Activated CD8-positive, alpha-beta memory T cell treated with anti-CD3 and anti-CD28 coated beads, Interleukin-2, amount 50 U/mL, for 48 hours (primary cell): ENCODE measurements around the gene EGFL8.
"Not testable (repeated sequence)": the region's sequence is repeated elsewhere in the genome, so short reads cannot be mapped to it uniquely, and the experiment has no call there.

Experiments
- DNase-seq: peaks from one replicate; pipeline ENCODE4 v3.0.0-alpha.2; 2020

The EGFL8 gene

GRCh38 chr6:32198345-32198696 is 33.9 kb downstream of the EGFL8 start:
- no peak for DNase-seq

DNA sequence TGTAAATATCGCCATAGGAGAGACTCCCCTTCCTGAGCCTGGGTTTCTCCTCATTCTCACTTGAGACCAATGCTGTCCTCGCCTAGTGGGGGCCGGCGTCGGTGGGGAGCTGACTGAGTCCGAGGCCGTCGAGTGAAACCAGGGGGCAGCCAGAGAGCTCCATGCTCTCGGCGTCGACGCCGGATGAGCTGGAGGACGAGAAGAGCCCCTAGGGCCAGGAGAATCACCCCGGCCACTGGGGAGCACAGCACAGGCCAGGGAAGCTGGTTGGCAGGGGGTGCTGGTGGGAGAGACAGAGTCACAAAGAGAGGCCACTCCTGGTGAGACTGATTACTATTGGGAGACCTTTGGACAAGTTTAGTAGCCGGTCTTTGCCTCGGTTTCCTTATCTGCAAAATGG is 34.5 kb downstream of the EGFL8 start:
- no peak for DNase-seq

DNA sequence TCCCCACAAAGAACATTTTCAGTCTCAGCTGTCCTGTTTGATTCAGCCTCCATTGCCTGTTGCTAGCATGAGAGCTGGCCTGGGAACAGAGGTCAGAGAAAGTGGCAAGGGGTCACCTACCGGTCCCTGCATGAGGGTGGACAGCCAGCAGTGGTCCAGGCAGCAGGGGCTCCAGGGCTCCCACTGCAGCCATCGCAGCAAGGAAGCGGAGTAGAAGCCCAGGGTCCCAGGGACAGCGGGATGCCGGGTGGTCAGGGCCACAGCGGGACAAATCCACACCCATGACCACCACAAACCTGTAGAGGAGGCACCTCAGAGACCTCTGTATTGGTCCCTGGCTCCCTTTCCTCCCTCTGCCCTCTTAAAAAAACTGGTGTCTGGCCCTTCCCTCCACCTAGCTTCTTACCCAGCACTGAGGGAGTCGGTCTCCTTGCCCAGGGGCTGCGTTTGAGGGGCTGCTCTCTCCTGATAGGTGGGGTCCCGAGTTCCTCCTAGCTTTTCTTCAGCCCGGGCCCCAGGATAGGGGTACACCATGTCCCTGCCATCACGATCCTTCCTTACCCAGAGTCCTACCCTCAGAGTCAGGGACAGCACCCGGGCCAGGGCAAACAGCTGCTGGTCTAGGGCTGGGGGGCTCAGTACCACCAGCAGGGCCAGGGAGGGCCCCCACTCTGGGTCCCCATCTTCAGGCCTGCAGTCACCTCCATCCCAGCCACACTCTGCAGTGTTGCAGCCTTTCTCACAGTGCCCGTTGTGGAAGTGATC is 36.5 kb downstream of the EGFL8 start:
- DNase-seq = no peak

DNA sequence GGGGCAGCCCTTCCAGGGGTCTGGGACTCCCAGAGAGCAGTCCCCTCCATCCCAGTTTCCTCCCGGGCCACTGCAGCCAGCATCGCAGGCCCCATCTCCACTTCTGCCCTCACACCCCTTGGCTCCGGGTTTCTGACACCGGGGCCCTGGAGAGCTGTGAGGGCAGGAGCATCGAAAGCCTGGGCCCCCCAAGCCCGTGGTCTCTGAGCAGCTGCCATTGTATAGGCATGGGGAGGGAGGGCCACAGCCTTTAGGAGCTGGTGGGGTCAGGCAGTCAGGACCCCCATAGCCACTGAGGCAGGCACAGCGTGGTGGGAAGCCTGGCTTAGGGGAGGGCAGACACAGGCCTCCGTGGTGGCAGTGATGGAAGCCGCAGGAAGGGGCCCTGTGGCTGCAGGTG is 37.8 kb downstream of the EGFL8 start:
- no peak for DNase-seq

DNA sequence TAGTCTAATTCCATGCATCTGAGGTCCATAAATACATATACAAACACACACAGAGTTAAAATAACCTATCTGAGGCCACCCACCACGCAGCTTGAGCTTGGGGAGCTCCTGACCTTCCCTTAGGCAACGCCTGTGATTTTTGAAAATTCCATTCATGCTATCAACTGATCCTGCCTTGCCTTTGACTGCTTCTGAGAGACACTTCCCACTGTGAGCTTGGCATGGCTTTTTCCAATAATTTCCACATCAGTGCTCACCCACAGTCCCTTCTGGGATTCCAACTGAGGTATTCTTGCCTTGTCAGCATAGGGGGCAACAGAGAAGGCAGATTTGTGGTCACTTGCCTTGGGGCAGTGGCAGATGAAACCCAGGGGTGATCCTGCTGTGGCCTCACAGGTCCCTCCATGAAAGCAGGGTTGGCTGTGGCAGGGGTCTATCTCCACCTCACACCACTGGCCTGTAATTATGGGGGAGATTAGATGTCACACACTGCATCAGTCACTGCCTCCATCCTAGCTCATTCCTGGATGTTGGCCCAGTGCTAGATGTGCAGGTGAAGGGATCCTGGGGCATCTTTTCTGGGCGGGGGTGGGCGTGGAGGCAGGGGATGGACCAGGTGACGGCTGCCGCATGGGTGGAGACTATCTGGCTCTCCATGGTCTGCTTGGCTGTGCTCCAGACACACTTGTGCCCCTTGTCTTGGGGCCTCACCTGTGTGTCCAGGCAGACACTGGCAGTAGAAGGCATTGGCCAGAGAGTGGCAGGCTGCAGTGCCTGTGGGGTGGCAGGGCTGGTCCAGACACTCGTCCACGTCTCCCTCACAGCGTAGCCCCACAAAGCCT is 39.3 kb downstream of the EGFL8 start:
- no peak for DNase-seq

DNA sequence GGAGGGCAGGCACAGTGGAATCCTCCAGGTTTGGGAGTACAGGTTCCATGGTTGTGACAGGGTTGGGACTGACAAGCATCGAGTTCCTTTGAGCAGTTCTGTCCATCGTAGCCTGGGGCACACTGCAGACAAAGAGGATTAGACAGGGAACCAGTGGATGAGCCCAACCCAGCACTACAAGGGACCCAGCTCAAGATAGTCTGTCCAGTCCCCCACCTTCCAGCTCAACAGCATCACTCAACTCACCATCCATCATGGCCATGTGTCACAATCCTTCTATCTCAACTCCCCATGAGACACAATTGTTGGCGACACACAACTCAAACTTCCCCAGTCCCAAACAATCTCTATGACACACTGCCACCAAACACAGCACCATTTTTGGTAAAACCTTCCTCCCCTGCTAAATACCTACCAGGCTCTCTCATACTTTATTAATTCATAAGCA is 39.9 kb downstream of the EGFL8 start:
- no peak for DNase-seq

DNA sequence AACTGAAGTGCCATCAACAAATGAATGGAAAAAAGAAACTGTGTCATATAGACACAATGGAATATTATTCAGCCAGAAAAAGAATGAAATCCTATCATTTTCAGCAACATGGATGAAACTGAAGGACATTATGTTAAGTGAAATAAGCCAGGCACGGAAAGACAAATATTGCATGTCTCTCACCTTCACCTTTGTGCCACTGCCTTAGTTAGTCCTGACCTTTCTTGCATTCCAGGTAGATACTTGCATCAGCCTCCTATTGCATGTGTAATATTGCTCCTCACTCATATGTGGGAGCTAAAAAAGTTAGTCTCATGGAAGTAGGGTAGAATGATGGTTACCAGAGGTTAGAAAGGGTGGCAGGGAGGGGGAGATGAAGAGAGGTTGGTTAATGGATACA is 44.6 kb downstream of the EGFL8 start:
- DNase-seq = no peak

DNA sequence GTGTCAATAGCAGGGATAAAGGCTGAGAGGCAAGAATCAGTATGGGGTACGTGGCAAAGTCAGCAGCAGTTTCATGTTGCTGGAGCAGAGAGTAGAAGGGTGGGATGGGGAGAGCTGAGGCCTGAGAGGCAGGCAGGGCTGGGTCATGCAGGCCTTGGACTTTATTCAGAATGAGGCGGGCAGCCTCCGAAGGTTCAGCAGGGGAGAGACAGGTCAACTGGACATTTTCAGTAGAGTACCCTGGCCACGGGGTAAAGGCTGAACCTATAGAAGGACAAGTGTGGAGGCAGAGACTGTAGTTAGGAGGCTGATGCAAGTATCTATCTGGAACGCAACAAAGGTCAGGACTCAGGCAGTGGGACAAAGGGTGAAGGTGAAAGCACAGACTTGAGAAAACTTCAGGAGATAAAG is 45.8 kb downstream of the EGFL8 start:
- DNase-seq = no peak

DNA sequence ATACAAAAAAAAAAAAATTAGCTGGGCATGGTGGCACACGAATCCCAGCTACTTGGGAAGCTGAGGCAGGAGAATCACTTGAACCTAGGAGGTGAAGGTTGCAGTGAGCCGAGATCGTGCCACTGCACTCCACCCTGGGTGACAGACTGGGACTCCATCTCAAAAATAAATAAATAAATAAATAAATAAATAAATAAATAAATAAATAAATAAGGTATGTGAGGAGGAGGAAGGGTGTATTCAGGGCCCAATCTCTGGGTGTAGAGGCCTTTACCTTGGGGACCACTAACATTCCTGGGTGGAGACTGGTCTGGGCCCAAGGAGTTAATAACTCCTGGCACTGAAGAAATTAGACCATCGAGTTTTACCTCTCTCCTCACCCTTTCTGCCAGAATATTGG is 47.0 kb downstream of the EGFL8 start:
- DNase-seq = not testable (repeated sequence)

DNA sequence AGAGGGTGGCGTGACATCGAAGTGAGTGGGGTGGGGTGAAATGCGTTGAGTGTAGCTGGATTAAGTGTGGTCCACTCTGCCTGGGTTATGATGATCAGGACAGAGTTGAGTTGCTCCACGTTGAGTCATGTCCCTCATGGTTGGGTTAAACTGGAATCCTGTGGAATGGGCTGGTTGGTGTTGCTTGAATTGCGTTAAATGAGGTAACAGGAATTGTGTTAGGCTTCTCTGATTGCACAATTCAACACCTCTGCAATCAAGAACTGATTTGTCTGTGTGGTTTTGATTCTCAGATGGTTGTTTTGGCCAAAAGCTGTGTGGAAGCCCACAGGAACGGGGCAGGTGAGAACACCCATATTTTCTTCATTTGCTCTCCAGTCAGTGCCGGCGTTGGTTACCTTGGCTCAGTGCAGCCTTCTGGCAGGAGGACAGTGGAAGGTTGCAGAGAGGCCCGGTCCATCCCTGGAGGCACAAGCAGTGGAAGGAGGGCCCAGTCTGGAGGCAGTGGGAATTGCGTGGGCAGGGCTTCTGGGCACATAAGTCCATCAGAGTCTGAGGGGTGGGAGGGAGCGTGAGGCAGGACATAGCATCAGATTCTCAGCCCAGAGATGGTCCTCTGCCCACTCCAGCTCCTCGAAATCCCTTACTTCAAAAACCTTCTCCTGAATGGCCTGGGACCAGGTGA is 47.8 kb downstream of the EGFL8 start:
- DNase-seq = no peak

DNA sequence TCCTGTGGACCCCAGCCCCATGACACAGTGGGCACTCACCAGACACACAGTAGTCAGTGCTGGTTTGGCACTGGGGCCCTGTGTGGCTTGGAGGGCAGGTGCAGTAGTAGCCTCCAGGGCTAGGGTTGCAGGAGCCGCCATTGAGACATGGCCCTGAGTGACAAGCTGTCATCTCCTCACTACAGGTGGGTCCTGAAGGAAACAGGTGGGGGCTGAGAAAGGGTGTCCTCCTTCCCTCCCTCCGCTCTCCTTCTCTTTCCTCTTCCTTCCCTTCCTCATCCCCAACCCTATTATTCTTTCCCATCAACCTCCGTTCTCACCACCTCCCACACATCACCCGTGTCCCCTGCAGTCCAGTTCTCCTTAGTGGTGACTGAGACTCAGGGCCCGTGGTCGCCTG is 49.3 kb downstream of the EGFL8 start:
- no peak for DNase-seq

GRCh38 chr6:32214126-32214525 is 49.7 kb downstream of the EGFL8 start:
- no peak for DNase-seq

DNA sequence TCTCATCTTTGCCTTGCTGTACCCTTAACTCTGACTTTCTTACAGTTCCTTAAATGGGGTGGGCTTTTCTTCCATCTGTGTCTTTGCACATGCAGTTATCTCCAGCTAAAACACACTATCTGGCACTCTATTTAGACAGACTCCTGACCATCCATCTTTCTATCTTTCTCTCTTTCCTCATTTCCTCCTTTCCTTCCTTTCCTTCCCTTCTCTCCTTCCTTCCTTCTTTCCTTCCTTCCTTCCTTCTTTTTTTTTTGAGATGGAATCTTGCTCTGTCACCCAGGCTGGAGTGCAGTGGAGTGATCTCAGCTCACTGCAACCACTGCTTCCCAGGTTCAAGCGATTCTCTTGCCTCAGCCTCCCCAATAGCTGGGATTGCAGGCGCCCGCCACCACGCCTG is 51.2 kb downstream of the EGFL8 start:
- no peak for DNase-seq

DNA sequence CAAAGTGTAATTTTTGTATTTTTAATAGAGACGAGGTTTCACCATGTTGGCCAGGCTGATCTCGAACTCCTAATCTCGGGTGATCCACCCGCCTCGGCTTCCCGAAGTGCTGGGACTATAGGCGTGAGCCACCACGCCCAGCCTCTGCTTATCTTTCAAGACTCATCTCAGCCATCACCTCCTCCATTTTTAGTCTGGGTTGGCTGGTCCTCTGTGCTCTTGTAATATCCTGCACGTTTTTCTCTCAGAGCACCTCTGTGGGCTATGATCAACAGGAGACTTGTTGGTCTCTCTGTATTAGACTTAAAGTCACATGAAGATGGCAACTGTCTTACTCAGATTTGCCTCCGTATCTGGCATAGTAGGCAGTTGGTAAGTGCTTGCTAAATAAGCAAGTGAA is 51.9 kb downstream of the EGFL8 start:
- DNase-seq = no peak

GRCh38 chr6:32216998-32217397 is 52.6 kb downstream of the EGFL8 start:
- DNase-seq = no peak
